NB4 (cell line): ENCODE measurements around the gene SMYD5.

Experiments used
- DNase-seq: peaks from one replicate; pipeline ENCODE4 v3.0.0; 2010; ENCODE audit warnings: low read depth
- H3K4me3 ChIP-seq: one replicate; pipeline ENCODE4 v1.5.1; 2011; ENCODE audit warnings: mild to moderate bottlenecking, low read depth, low read length, moderate library complexity
- MAX ChIP-seq: IDR thresholded peaks from 2 replicates; pipeline ENCODE4 v1.6.1; 2011; ENCODE audit warnings: low read depth, low read length
- MYC ChIP-seq: IDR thresholded peaks from 2 replicates; pipeline ENCODE4 v1.6.1; 2011; ENCODE audit warnings: low read depth, low read length
- POLR2A ChIP-seq: IDR thresholded peaks from 2 replicates; pipeline ENCODE4 v1.6.1; 2011; ENCODE audit warnings: mild to moderate bottlenecking; ENCODE audit not compliant: insufficient read length; ENCODE audit errors: extremely low read depth
- TF ChIP-seq, protein P1 (sequence below): IDR thresholded peaks from one replicate; pipeline ENCODE4 v1.5.1; 2012; ENCODE audit warnings: low read depth, low read length

SMYD5 gene

GRCh38 chr2:73265298-73266060 is 51.4 kb downstream of the SMYD5 start:
- H3K4me3 ChIP-seq, result no peak overlapping the region
- DNase-seq, result no peak
- no peak for TF ChIP-seq MAX
- TF ChIP-seq, protein P1, sequence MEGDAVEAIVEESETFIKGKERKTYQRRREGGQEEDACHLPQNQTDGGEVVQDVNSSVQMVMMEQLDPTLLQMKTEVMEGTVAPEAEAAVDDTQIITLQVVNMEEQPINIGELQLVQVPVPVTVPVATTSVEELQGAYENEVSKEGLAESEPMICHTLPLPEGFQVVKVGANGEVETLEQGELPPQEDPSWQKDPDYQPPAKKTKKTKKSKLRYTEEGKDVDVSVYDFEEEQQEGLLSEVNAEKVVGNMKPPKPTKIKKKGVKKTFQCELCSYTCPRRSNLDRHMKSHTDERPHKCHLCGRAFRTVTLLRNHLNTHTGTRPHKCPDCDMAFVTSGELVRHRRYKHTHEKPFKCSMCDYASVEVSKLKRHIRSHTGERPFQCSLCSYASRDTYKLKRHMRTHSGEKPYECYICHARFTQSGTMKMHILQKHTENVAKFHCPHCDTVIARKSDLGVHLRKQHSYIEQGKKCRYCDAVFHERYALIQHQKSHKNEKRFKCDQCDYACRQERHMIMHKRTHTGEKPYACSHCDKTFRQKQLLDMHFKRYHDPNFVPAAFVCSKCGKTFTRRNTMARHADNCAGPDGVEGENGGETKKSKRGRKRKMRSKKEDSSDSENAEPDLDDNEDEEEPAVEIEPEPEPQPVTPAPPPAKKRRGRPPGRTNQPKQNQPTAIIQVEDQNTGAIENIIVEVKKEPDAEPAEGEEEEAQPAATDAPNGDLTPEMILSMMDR, result no peak
- TF ChIP-seq MYC, result no peak
- no peak for TF ChIP-seq POLR2A

DNA sequence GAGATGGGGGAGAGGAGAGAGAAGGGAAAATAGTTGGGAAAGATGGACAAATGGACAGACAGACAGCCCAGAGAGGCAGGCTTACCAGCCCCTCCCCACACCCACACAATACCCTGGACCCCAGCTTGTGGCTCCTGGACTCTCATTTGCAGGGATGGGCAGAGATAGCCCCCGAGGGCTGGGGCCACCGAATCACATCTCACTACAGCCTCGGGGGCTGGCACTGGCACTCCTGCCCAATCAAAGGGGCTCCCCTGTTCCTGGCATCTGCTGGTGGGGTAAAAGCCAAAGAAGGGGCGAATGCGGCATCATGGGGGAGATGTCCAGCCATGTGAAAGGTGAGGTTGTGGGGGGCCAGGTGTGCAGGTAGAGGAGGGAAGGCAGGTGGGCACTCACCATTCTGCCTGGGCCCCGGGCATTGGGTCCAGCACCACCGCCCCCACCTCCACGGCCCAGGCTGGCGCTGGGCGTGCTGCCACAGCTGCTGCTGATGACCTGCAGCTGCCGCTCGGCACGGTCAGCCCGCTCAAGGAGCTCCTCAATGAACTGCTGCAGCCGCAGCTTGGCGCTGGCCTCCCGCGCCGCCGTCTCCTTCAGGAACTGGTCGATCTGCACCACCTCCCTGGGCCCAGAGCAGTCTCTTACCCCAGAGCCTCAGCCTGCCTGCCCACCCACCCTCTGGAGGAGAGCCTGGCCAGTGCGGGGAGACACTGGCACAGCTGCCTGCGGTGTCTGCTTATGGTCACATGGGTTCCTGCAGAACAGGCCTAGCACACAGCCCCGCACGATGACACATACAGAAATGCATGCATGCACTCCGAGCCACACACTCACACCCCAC is 52.2 kb downstream of the SMYD5 start:
- TF ChIP-seq MAX (no peak), MYC (no peak), POLR2A (no peak)
- TF ChIP-seq, protein P1, result no peak
- DNase-seq, result no peak
- H3K4me3 ChIP-seq, result no peak overlapping the region

DNA sequence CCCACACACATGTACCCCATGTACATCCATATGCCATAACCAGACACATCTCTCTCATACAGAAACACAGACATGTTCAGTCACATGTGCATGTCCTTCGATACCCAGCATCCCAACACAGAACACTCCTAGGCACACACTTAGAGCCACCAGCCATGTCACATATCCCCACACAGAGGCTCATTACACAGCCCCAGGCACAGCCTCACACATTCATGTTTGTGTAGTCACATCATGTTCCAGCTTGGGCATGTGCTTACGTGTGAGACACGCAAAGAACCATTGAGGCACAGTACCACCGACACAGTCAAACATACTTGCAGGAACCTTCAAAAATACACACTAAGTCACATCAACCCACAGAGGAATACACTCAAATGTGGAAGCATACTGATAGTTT is 53.0 kb downstream of the SMYD5 start:
- no peak for DNase-seq
- H3K4me3 ChIP-seq, result no peak overlapping the region
- TF ChIP-seq, protein P1, result no peak
- TF ChIP-seq MAX (no peak), MYC (no peak), POLR2A (no peak)

- DNase-seq, result no peak
- TF ChIP-seq MAX (no peak), POLR2A (no peak)
- TF ChIP-seq, protein P1, result no peak
- no peak overlapping the region for H3K4me3 ChIP-seq
Observed at GRCh38 chr2:73268366-73268829, 54.4 kb downstream of the SMYD5 start.

DNA sequence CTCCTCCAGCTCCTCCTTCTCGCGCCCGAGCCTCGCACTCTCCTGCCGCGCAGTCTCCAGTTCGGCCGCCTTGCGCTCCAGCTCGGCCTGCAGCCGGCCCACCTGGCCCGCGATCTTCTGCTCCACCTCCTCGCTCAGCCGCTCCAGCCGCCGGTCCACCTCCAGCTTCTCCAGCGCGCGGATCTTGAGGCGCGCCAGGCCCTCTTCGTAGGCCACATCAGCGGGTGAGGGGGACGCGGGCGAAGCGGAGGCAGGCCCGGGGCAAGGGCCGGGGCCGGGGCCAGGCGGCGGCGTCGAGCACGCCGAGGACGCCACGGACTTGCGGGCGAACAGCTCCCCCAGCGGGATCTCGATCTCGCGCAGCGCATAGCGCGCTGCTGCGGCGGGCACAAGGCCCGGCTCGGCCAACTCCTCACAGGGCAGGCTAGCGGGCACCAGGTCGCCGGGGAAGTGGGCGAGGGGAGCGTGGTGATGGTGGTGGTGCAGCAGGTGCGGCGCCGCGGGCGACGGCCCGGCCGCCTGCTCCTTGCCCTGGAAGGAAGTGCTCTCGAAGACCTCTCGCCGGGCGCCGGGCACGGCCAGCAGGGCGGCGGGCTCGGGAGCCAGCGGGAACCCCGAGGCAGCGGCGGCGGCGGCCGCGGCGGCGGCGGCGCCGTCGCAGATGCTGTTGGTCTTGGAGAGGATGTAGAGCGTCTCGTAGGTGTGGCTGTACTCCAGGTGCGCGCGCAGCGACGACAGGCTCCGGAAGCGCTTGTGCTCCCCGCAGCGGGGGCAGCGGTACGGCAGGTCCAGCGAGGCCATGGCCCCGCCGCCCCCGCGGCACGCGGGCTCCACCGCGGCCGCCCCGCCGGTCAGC is 55.0 kb downstream of the SMYD5 start:
- TF ChIP-seq, protein P1, result no peak
- DNase-seq, result no peak
- H3K4me3 ChIP-seq, result no peak overlapping the region
